ENCODE measurements around the gene CACNA2D1. TPM values are rescaled to one million over a fixed set of nuclear protein-coding genes. Genes with fewer than 3 reads are reported as not detected.

The CACNA2D1 gene
- total RNA-seq, 1 experiment from 2014 or later = 0.27 TPM

- Histone ChIP-seq H3K4me1 (ENCODE audit: control insufficient read depth in 1 of 2, insufficient read depth in 2 of 2, low read length in 2 of 2) (no peaks in the 10 kb centered on the region), H2AFZ (ENCODE audit: low read depth, low read length, poor library complexity, severe bottlenecking) (no peak overlapping the region), H3K9ac (ENCODE audit: low read length) (no peak overlapping the region), H4K20me1 (ENCODE audit: insufficient read depth) (no peaks in the 10 kb centered on the region), H3K79me2 (ENCODE audit: insufficient read depth, low read length) (no peaks in the 10 kb centered on the region), H3K4me3 (replicated peaks in 1 of 2; ENCODE audit: low read depth in 1 of 2, low read length in 2 of 2) (no peak overlapping the region), H3K9me2 (ENCODE audit: insufficient read depth) (no peaks in the 10 kb centered on the region), H3K27ac (ENCODE audit: low read depth, low read length) (no peak overlapping the region), H3K9me3 (ENCODE audit: control insufficient read depth in 1 of 2, insufficient read depth in 1 of 2, low read depth in 1 of 2, low read length in 2 of 2) (no peaks in the 10 kb centered on the region), H3K36me3 (ENCODE audit: control insufficient read depth in 1 of 2, insufficient read depth in 2 of 2, low read length in 2 of 2) (no peaks in the 10 kb centered on the region), H3K4me2 (ENCODE audit: low read length) (no peak overlapping the region), H3K27me3 (ENCODE audit: insufficient read depth, low read length) (no peaks in the 10 kb centered on the region)
- POLR2A ChIA-PET = no interaction called here
- DNase-seq (ENCODE audit: low read depth, low spot score) = no peak
- no peak for ATAC-seq
- no TSS peak for BruUV-seq (replicated peaks)
- RAD21 ChIA-PET (ENCODE audit: low non-redundant PET in 1 of 2, low total read pairs in 2 of 2, uncharacterized antibody in 2 of 2, unreplicated experiment in 2 of 2) = no interaction called here
- intact Hi-C loops (cut with micrococcal nuclease) = no loop called here
- CTCF ChIA-PET = no interaction called here
- no peak for TF ChIP-seq ZBTB33 (IDR thresholded peaks at IDR 0.05; ENCODE audit: extremely low read depth, insufficient replicate concordance, low read length)
- TF ChIP-seq EGR1 (IDR thresholded peaks at IDR 0.05; ENCODE audit: low read depth) = no peak
- no peak for TF ChIP-seq ATF3 (IDR thresholded peaks at IDR 0.05)
Measured at GRCh38 chr7:81902536-81902935, 541.0 kb downstream of the CACNA2D1 start.

Measured in HCT116 (cell line).